KOPT-K1 (cell line): Measurements from ENCODE around the gene TMEM256.
"Not testable (repeated sequence)": the region's sequence is repeated elsewhere in the genome, so short reads cannot be mapped to it uniquely, and the experiment has no call there.

Source experiments
- H3K27ac ChIP-seq: fragments of 200-600 bp; sonication (generic); 2 replicates; pipeline ENCODE4 v1.5.1; 2016; ENCODE audit warnings: antibody characterized with exemption, mild to moderate bottlenecking, low read depth, low read length; ENCODE audit not compliant: poor library complexity, severe bottlenecking
- H3K36me3 ChIP-seq: fragments of 200-600 bp; sonication (generic); 2 replicates; pipeline ENCODE4 v1.5.1; 2017; ENCODE audit warnings: antibody characterized with exemption, mild to moderate bottlenecking, low read length, moderate library complexity; ENCODE audit not compliant: insufficient read depth
- H3K9me3 ChIP-seq: fragments of 200-600 bp; sonication (generic); 2 replicates; pipeline ENCODE4 v1.5.1; 2017; ENCODE audit warnings: antibody characterized with exemption, low read length, mild to moderate bottlenecking; ENCODE audit not compliant: insufficient read depth, poor library complexity, severe bottlenecking

The TMEM256 gene

DNA sequence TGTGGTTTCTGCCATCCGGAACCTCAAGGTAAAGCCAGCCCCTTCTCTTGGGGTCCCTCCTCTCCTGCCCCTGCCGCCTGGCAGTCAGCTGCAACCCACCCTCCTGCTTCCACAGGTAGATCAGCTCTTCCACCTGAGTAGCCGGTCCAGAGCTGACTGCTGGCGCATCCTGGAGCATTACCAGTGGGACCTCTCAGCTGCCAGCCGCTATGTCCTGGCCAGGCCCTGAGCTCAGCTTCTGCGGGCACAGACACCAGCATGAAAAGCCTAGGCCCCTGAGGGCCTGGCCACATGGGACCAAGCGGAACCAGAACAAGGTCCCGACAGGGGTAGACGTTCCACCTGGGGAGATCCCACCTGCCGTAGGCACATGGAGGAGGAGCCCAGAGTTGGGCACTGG, 15.0 kb downstream of the TMEM256 start:
- Histone ChIP-seq H3K27ac (no peak overlapping the region), H3K9me3 (no peaks in the 10 kb centered on the region), H3K36me3 (no peaks in the 10 kb centered on the region; the same call in 1 of the 2 replicates)

DNA sequence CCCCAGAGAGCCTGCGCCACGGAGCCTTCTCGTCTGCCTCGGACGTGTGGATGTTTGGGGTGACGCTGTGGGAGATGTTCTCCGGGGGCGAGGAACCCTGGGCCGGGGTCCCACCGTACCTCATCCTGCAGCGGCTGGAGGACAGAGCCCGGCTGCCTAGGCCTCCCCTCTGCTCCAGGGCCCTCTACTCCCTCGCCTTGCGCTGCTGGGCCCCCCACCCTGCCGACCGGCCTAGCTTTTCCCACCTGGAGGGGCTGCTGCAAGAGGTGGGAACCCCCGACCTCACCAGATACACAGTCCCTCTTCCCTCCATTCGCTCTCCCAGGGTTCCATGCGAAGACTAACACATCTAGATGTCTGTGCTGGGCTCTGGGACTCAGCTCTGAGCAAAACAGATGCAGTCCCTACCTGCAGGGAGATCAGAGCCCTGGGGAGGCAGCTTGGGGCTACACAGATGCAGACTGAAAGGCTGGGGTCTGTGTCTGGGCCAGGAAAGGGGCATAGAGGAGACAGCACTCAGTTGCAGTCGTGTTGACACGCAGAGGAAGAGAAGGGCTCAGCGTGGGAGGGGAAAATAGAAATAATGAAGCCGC, 19.3 kb downstream of the TMEM256 start:
- Histone ChIP-seq H3K27ac (peak overlapping the region; percentile 45), H3K9me3 (peaks cover 4% of the 10 kb centered on the region), H3K36me3 (no peaks in the 10 kb centered on the region; the same call in 1 of the 2 replicates)

- Histone ChIP-seq H3K27ac (peak overlapping the region; percentile 45), H3K9me3 (peaks cover 10% of the 10 kb centered on the region), H3K36me3 (no peaks in the 10 kb centered on the region; the same call in 1 of the 2 replicates)
These were observed 20.0 kb downstream of the TMEM256 start for GRCh38 chr17:7383742-7384488.

- Histone ChIP-seq H3K27ac (no peak overlapping the region), H3K36me3 (no peaks in the 10 kb centered on the region; the same call in 1 of the 2 replicates), H3K9me3 (peaks cover 10% of the 10 kb centered on the region)
These were observed 20.5 kb downstream of the TMEM256 start for GRCh38 chr17:7383371-7383741.

- Histone ChIP-seq H3K27ac (no peak overlapping the region), H3K36me3 (no peaks in the 10 kb centered on the region), H3K9me3 (peaks cover 10% of the 10 kb centered on the region)
These were observed 21.0 kb downstream of the TMEM256 start for GRCh38 chr17:7382901-7383300.

DNA sequence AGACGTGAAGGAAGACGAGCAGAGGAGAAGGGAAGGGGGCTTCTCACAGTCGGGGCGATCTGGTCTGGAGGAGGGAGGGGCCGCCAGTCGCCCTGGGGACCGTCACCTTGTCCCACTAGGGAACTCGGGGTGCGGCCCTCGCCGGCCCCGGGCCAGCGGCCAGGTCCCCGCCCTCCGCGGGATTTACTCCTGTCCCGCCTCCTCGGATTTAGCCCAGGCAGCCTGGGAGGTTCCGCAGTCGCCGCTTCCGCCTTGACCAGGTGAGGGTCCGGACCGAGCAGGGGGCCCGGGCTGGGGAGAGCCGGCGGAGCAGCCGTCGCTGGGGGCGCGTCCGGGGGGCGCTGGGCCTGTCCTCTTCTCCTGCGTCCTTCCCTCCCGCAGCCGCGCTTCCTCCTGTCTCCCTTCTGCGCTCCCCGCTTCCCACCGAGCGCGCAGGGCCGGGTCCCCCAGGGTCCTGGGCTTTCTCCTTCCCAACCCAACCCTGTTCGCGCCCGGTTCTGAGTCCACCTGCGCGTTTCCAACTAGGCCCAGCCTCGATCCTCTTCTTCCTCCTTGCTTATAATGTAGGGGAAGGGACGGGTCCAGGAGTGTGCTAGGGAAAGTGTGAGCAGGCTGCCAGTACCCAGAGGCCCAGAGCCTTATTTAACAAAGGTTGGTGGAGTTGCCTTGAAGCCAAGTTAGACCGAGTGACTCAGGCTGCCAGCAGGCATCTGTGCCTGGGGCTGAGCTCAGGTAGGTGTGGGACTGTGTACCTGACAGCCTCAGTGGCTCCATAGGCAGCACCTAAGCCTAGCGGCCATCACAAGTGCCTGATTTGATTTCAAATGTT, 22.8 kb downstream of the TMEM256 start, which contains the start of gene TNK1:
Gene TNK1, plus strand, starts transcription at position 235 of the 829 bp plus-strand sequence. CDS start 1,838 bp downstream, outside the sequence.
- peaks cover 10% of the 10 kb centered on the region for H3K9me3 ChIP-seq
- H3K27ac ChIP-seq: no peak within 1 kb of the TSS
- H3K36me3 ChIP-seq: no peaks in the 10 kb centered on the region

DNA sequence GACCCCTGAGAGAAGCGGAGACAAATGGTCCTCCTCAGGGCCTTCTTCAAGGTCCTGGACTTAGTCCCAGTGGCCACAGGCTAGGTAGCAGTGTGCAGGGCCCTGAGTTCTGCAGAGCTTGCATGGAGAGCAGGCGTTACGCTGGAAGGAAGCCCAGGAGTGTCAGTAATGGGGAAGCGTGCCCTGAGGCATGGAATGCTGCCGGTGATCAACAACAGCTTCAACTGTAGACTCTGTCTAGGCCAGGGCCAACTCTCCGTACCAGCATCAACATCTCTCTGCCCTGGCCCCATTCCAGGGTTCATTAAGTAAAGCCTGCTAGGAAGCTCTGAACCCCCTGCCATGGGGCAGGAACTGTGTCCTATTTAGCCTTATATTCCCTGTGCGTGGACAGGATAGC, 23.6 kb downstream of the TMEM256 start:
- Histone ChIP-seq H3K36me3 (no peaks in the 10 kb centered on the region), H3K27ac (no peak overlapping the region), H3K9me3 (peaks cover 10% of the 10 kb centered on the region)

DNA sequence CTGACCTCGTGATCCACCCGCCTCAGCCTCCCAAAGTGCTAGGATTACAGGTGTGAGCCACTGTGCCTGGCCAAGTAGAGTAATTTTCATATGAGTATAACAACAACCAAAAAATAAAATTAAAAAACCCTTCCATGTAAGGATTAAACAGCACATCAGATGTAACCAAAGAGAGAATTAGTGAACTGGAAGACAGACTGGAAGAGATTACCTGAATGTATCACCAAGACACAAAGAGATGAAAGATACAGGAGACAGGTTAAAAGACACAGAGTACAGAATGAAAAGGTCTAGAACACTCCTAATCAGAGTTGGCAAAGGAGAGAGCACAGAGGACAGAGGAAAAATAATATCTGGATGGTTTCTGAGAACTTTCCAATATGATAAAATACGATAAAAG, 24.8 kb downstream of the TMEM256 start:
- no peak overlapping the region for H3K27ac ChIP-seq
- no peaks in the 10 kb centered on the region for H3K36me3 ChIP-seq
- peaks cover 10% of the 10 kb centered on the region for H3K9me3 ChIP-seq

DNA sequence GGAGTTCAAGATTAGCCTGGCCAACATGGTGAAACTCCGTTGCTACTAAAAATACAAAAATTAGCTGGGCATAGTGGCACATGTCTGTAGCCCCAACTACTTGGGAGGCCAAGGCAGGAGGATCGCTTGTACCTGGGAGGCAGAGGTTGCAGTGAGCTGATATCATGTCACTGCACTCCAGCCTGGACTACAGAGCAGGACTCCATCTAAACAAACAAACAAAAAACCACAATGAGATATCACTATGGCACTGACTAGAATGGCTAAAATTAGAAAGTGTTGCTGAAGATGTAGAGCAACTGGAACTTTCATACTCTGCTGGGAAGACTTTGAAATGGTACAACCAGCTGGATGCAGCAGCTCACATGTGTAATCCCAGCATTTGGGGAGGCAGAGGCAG, 29.5 kb downstream of the TMEM256 start:
- H3K9me3 ChIP-seq: peaks cover 4% of the 10 kb centered on the region
- H3K36me3 ChIP-seq: no peaks in the 10 kb centered on the region
- no peak overlapping the region for H3K27ac ChIP-seq

DNA sequence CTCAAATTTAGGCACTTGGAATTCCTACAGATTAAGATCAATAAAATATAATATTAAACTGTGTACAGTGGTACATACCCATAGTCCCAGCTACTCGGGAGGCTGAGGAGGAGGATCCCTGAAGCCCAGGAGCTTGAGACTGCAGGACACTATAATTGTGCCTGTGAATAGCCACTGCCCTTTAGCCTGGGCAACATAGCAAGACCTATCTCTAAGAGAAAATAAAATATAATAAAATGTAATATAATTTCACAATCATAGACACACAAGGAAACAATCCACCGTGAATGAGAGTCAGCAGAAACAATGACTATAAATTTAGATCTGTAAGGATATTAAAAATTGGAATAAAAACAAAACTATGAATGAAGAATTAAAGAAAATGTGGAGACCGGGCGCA, 33.0 kb downstream of the TMEM256 start:
- Histone ChIP-seq H3K36me3 (no peaks in the 10 kb centered on the region), H3K27ac (no peak overlapping the region), H3K9me3 (no peaks in the 10 kb centered on the region)

DNA sequence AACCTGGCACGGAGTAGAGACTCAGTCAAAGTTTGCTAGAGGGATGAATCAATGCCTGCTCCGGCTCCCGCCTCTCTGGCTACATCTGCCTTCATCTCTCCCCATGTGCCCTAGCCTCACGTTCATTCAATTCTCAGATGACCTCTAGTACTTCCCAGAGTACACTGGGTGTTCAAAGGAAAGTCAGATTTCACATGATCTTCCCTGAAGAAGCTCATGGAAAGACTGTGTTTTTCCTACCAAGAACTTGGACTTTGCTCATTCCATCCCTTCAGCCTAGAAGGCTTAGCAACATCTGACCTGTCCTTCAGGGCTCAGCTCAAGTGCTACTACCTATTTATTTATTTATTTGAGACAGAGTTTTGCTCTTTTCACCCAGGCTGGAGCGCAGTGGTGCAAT, 34.1 kb downstream of the TMEM256 start:
- Histone ChIP-seq H3K9me3 (no peaks in the 10 kb centered on the region), H3K36me3 (no peaks in the 10 kb centered on the region), H3K27ac (no peak overlapping the region)

DNA sequence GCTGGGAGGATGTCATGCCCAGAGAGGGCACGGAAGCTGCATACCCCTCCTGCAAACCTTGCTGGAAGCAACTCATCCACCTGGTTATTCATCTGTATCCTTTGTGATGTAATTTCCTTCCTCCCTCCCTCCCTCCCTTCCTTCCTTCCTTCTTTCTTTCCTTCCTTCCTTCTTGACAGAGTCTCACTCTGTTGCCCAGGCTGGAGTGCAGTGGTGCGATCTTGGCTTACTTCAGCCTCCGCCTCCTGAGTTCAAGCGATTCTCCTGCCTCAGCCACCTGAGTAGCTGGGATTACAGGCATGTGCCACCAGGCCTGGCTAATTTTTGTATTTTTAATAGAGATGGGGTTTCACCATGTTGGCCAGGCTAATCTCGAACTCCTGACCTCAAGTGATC, 35.3 kb downstream of the TMEM256 start:
- H3K27ac ChIP-seq, H3K9me3 ChIP-seq, H3K36me3 ChIP-seq: not testable (repeated sequence)

- Histone ChIP-seq H3K36me3 (no peaks in the 10 kb centered on the region), H3K9me3 (no peaks in the 10 kb centered on the region), H3K27ac (no peak overlapping the region)
These were observed 35.8 kb downstream of the TMEM256 start for GRCh38 chr17:7367918-7368598.

DNA sequence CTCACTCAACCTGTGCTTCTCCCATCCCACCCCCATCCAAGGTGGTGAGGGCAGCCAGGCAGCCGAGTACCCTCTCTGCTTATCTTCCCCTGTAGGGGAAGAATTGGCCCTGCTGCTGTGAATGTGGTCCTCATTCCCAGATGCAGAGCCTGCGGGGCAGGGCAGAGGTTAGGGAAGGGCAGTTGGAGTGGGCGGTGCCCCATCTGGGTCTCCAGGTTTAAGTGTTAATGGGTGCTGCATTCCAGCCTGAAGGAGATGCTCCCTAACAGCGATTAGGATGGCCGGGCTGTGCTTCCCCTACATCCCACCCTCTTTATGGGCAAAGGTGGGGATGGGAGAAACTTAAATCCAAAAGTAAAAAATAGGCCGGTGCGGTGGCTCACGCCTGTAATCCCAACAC, 36.8 kb downstream of the TMEM256 start:
- H3K27ac ChIP-seq: no peak overlapping the region
- no peaks in the 10 kb centered on the region for H3K9me3 ChIP-seq
- H3K36me3 ChIP-seq: no peaks in the 10 kb centered on the region

DNA sequence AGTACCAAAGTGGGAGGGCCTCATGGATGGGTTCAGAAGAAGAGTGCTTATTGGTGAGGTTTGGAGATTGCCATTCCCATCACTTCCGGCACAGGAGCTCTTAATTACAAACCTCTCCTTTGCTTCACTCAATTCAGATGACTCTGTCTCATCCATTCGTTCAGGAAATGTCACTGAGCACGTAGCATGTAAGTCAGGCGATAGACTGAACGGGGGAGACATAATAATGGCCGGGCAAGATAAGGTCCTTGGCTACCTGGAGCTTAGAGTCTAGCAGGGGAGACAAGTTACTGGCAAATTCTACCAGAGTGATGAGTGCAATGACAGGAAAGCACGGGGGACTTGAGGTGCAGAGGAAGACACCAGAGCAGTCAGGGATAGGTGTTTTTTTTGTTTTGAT, 37.9 kb downstream of the TMEM256 start:
- not testable (repeated sequence) for H3K36me3 ChIP-seq, H3K9me3 ChIP-seq, H3K27ac ChIP-seq
